ENCODE data around the gene IGFBP5. TPM values are rescaled to one million over a fixed set of nuclear protein-coding genes. Genes with fewer than 3 reads are reported as not detected.
A peak's percentile ranks its signal among the peaks of the same experiment; 100 is the strongest.

Gene IGFBP5
- total RNA-seq, 1 experiment from 2014 or later = not detected

DNA sequence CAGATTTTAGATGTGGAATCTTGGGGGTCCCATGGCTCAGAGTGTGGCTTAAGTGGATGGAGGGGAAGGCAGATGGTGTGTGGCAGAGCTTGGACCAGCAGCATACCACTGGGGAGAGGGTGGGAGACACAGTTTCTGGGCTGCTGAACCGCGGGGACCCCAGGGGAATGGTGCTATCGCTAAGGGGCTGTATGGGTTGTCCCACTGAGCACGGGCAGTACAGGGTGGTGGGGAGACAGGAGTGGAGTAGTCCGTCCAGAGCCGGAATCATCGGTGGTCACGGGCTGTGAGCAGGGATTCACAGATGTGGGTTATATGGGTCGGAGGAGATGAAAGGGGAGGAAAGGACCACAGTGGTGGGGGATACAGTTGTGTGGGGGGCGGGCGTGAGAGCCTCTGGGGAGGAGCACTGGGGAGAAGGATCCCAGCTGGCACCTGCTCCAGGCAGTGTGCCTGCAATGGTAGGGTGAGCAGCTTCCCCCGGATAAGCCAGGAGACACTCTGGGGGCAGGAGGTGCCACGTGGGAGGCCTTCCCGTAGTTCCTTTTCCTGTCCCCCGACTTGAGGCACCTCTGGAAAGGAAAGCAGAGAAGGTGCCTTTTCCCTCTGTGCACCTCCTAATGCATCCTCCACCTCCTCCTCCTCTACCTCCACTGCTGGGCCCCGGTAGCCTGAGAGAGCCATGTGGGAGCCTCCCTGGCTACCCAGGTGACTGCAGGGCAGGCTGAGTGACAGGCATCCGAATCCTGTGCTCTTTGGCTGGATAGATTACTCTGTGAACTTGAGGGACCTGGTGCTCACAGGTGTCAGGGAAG lies 24.9 kb downstream of the IGFBP5 start:
- BruUV-seq (replicated peaks) = no TSS peak
- Mint-ChIP-seq H3K36me3 (ENCODE audit: insufficient read depth, unreplicated experiment) (no peaks in the 10 kb centered on the region), H3K4me1 (ENCODE audit: insufficient read depth, unreplicated experiment) (peaks cover 6% of the 10 kb centered on the region), H3K9me3 (ENCODE audit: unreplicated experiment) (no peaks in the 10 kb centered on the region), H3K27ac (ENCODE audit: low read depth, unreplicated experiment) (no peak overlapping the region), H3K4me3 (ENCODE audit: unreplicated experiment) (no peak overlapping the region), H3K27me3 (ENCODE audit: insufficient read depth, unreplicated experiment) (peaks cover 34% of the 10 kb centered on the region)
- intact Hi-C loops (cut with micrococcal nuclease) = no loop called here
- ChIA-PET POLR2A (no interaction called here), CTCF (interaction anchor here (1.4 to 27.0 kb wide), 2 partner anchors 12 to 149 kb away, joined by 5 to 673 read pairs; no protein-coding TSS in a partner anchor)
- no peak for DNase-seq (ENCODE audit: unreplicated experiment)
- TF ChIP-seq, protein P1, sequence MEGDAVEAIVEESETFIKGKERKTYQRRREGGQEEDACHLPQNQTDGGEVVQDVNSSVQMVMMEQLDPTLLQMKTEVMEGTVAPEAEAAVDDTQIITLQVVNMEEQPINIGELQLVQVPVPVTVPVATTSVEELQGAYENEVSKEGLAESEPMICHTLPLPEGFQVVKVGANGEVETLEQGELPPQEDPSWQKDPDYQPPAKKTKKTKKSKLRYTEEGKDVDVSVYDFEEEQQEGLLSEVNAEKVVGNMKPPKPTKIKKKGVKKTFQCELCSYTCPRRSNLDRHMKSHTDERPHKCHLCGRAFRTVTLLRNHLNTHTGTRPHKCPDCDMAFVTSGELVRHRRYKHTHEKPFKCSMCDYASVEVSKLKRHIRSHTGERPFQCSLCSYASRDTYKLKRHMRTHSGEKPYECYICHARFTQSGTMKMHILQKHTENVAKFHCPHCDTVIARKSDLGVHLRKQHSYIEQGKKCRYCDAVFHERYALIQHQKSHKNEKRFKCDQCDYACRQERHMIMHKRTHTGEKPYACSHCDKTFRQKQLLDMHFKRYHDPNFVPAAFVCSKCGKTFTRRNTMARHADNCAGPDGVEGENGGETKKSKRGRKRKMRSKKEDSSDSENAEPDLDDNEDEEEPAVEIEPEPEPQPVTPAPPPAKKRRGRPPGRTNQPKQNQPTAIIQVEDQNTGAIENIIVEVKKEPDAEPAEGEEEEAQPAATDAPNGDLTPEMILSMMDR (IDR thresholded peaks at IDR 0.05; ENCODE audit: unreplicated experiment) = no peak

DNA sequence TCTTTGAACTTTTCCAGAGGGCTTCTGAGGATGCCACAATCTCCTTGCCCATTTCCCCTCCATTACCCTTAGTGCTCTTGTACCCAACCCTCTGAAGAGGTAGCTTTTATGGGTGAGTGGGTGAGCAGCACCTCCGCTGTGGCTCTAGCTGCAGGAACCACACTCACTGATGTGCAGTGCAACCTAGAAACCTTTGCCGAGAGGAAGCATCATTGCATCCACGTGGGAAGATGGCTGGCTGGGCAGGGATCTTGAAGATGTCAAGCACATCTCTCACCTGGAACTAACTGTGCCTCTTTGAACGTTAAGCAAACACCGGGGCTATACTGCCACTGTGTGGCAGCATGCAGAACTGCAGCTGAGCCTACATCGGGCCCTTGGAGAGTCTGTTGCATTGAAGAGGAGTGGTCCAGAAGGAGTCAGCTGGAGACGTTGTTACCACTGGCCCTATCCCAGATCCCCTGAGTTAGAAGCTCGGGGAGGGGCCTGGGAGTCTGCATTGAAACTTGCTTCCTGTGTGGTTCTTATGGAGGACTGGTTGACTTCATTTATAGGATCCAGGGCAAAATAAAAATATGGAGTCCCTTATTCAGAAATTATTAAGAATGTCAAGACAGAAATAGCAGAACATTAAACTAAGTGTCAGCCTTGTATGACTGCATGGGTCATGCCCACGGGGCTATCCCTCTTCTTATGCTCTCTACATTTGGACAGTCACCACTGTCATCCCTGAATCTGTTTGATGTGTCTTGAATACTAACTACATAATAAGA lies 28.7 kb downstream of the IGFBP5 start:
- Mint-ChIP-seq H3K9me3 (ENCODE audit: unreplicated experiment) (no peaks in the 10 kb centered on the region), H3K27ac (ENCODE audit: low read depth, unreplicated experiment) (no peak overlapping the region), H3K4me1 (ENCODE audit: insufficient read depth, unreplicated experiment) (peaks cover 15% of the 10 kb centered on the region), H3K27me3 (ENCODE audit: insufficient read depth, unreplicated experiment) (peaks cover 19% of the 10 kb centered on the region), H3K36me3 (ENCODE audit: insufficient read depth, unreplicated experiment) (no peaks in the 10 kb centered on the region), H3K4me3 (ENCODE audit: unreplicated experiment) (no peak overlapping the region)
- peak; percentile 79 for DNase-seq (ENCODE audit: unreplicated experiment)
- no TSS peak for BruUV-seq (replicated peaks)
- TF ChIP-seq, protein P1 (IDR thresholded peaks at IDR 0.05; ENCODE audit: unreplicated experiment) = peak; percentile 97
- POLR2A ChIA-PET = interaction anchor here (0.8 to 4.5 kb wide), 7 partner anchors 10 to 167 kb away, joined by 3 to 34 read pairs (median 10); partner anchors contain the start of gene RPL37A
- CTCF ChIA-PET = interaction anchor here (0.5 to 27.0 kb wide), 36 partner anchors 9 to 840 kb away, joined by 3 to 673 read pairs (median 5); no protein-coding TSS in a partner anchor
- intact Hi-C loops (cut with micrococcal nuclease) = loop anchor here (1.0 to 10.0 kb wide), 5 partner anchors 29 to 444 kb away; partner anchors contain the start of gene SMARCAL1

DNA sequence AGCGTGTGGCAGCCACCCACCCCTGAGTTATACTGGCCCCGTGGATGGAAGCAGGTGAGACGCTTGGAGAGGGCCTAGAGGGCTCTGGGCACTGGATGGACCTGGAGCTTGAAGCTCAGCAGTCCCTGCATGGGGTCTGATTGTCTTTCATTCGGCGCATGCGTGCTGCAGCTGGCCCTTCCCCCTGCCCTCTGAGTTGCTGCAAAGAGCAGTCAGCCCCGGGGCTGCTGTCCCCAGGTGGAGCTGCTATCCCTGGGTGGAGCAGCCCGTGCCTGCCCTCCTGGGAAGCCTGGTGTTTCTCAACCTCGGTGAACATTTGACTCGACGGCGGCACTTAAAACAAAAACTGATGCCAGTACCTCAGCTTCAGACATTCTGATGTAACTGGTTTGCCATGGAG lies 29.6 kb downstream of the IGFBP5 start:
- TF ChIP-seq, protein P1 (IDR thresholded peaks at IDR 0.05; ENCODE audit: unreplicated experiment) = no peak
- Mint-ChIP-seq H3K27me3 (ENCODE audit: insufficient read depth, unreplicated experiment) (peaks cover 19% of the 10 kb centered on the region), H3K4me1 (ENCODE audit: insufficient read depth, unreplicated experiment) (peaks cover 15% of the 10 kb centered on the region), H3K36me3 (ENCODE audit: insufficient read depth, unreplicated experiment) (no peaks in the 10 kb centered on the region), H3K9me3 (ENCODE audit: unreplicated experiment) (no peaks in the 10 kb centered on the region), H3K4me3 (ENCODE audit: unreplicated experiment) (no peak overlapping the region), H3K27ac (ENCODE audit: low read depth, unreplicated experiment) (no peak overlapping the region)
- intact Hi-C loops (cut with micrococcal nuclease) = loop anchor here (1.0 to 10.0 kb wide), 5 partner anchors 28 to 443 kb away; partner anchors contain the start of gene SMARCAL1
- POLR2A ChIA-PET = interaction anchor here (0.5 to 4.5 kb wide), 16 partner anchors 9 to 646 kb away, joined by 3 to 34 read pairs (median 4); partner anchors contain the start of gene RPL37A
- peak; percentile 73 for DNase-seq (ENCODE audit: unreplicated experiment)
- CTCF ChIA-PET = interaction anchor here (0.6 to 27.0 kb wide), 26 partner anchors 8 to 1039 kb away, joined by 3 to 673 read pairs (median 5); no protein-coding TSS in a partner anchor
- no TSS peak for BruUV-seq (replicated peaks)

Measured in MCF 10A (cell line).